DMS153 (cell line): ENCODE data around the gene ANKRD11.

Experiments
- DNase-seq: peaks from one replicate; lab custom pipeline; 2025; lab: John Stamatoyannopoulos, UW

Gene ANKRD11

DNA sequence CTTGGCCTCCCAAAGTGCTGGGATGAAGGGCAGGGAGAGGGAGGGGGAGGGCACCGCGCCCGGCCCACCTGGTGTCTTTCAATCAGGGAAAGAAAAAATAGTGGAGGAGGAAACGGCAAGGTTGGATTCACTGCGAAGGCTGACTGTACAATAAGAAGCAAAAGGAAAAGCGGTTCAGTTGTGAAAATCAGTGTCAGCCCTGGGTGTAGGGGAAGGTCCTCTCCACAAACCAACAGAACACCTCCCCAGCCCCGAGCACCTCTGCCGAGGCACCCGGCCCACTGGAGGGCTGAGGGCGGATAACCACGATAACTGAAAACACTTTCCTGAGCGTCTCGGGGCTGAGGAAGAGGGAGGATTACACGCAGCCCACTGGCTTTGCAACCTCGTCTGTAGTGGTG, 16.4 kb upstream of the ANKRD11 start:
- DNase-seq: no peak

DNA sequence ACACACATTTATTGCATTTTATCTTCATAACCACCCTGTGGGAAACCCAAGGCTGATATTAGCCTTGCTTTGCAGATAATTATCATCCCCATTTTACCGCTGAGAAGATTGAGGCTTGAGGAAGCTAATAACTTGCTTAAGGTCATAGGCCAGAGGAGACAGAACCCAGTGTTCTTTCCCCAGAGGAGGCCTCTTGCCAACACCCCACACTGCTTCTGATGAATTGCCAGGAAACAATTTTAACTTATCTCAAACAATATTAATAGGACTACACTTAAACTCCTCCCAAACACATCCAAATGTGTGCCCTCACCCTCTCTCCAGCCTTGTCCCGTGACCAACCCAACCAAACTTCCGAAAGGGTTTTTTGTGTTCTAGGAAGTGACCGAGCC, 15.7 kb upstream of the ANKRD11 start:
- no peak for DNase-seq

DNA sequence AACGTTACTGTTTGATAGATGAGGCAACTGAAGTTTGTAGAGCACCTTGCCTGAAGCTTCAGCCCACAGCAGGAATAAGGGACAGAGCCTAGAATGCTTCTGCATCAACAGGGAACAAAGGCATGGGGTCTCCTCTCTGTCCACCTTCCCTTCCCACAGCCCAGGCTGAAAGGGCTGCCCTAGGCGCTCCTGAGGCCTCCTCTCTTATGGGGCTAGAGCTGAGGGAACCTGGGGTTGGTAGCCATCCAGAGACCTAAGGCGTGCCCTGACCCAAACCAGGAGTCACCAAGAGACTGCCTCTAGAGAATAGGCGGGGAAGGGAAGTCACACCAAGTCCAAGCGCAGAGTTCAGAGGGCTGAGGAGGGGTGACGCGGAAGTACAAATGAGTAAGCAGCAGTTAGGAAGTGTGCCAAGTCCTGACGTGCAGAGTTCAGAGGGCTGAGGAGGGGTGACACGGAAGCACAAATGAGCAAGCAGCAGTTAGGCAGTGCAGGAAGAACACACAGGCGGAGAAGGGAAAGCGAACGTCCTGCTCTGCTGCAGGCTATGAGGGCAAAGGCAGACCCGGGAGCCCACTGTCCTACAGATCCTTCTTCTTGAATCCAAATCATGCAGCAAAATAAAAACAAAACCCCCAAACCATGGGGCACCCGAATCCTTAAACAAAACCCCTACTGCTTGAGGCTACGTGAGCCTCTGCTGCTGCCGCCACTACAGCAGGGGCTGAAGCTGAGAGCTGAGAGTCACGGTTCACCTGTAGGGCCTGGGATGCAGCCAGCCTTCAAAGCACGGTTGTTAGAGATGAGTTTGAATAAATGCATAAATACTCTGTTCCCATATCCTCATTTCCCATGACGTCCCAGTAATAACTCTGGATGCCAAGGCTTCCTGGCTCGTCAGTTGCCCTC, 15.1 kb upstream of the ANKRD11 start:
- peak; percentile 85 for DNase-seq

DNA sequence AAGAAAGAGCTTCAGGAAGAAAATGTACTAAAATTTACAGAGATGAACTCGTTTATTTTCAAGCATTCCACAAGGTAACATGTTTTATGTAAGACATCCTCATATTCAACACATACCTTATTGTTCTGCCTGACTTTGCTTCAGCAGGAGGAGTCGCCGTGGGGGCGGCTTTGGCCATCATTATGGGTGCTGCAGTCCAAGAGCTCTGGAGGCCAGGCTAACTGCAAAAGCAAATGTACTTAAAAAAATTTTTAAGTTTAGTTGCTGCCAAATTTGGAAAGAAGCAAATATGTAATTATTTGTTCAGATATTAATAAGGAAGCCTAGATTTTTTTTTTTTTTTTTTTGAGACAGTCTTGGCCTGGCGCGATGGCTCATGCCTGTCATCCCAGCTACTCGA, 13.7 kb upstream of the ANKRD11 start:
- DNase-seq: no peak

DNA sequence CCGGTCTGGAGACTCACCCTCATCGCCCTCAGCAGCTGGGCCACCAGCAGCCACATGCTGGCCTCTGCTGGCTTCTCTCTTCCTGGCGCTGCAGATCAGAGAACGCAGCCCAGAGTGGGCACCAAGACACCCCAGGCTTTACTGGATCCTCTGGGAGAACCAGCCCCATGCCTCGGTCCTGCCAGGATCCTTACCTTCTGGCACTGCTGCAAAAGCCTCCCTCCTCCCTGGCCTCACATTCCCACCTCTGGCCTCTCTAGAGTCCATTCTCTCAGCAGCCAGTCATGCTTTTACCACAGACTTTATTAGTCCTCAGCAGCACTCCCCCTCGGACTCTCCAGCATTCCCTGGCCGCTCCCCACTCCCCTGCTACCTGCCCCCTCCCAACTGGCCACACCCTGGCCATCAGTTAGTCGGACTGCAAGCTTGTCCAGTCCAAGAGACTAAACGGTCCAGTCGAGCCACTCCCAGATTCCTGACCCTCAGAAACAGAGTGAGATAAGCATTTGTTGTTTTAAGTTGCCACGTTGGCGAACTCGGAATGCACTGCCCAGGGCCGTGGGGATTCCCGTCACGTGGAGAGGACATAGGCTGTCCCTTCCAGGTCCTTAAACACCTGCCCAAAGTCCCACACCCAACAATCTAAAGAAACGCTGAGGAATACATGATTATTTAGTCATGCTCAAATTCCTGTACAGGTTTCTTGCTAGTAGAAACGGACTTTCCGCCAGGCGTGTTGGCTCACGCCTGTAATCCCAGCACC, 11.9 kb upstream of the ANKRD11 start:
- DNase-seq: no peak

DNA sequence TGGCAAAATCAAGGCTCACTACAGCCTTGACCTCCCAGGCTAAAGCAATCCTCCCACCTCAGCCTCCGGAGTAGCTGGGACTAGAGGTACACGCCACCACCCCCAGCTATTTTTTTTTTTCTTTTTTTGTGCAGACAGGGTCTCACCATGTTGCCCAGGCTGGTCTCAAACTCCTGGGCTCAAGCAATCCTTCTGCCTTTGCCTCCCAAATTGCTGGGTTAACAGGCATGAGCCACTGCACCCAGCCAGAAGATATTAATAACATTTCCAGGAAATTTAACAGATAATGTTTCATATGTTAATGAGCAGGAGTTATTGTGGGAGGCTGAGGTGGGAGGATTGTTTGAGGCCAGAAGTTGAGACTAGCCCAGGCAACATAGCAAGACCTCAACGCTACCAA, 9.4 kb upstream of the ANKRD11 start:
- DNase-seq: no peak

DNA sequence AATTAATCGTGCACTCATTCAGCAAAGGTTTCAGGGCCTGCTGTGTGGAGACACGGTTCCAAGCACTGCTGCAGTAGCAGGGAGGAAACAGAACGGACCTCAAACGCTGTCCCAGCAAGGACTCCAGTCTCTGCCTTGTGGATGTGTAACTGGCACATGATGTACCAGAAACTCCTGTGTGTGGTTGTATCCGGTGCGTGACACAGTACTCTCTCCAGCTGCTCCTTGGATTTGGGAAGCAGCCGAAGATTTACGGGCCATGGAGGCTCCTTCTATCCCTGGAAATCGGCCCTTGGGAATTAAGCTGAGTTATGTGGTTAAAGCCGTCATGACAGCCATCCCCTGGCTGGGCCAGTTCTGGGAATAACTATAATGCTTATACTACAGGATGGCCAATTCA, 8.5 kb upstream of the ANKRD11 start:
- DNase-seq: no peak

DNA sequence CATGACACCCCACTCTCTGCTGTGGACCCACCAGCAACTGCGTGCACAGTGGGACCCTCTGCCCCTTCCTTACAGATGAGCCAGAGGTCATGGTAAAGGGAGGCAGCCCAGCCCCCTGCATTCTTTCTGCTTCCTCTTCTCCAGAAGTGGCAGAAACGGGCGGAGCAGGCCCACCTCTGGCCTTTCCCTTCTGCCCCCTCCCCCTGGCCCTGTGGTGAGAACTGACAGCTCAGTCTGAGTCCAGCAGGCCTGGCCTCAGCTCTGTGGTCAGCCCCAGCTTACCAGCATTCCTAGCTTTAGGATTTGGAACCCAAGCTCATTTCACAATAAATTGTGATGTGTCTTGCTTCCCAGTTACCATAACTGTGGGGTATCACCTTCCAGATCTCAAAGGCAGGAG, 4.8 kb upstream of the ANKRD11 start:
- DNase-seq: no peak

DNA sequence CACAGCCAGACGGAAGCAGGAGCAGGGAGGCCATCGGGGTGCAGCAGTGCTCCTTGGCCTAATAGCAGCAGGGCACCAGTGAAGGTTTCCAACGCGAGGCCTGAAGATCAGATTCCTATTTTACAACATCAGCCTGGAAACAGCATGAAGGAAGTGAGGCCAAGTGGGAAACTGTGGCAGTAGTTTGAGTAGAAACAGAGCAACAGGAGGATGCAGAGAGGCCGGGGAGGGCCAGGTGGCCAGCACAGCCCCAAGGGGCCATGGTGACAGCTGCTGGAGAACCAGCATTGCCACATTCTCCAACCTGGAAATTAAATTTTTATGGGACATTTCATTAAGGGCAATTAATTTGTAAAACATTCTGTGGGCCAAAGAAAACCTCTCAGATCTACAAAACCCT, 3.4 kb upstream of the ANKRD11 start:
- no peak for DNase-seq

DNA sequence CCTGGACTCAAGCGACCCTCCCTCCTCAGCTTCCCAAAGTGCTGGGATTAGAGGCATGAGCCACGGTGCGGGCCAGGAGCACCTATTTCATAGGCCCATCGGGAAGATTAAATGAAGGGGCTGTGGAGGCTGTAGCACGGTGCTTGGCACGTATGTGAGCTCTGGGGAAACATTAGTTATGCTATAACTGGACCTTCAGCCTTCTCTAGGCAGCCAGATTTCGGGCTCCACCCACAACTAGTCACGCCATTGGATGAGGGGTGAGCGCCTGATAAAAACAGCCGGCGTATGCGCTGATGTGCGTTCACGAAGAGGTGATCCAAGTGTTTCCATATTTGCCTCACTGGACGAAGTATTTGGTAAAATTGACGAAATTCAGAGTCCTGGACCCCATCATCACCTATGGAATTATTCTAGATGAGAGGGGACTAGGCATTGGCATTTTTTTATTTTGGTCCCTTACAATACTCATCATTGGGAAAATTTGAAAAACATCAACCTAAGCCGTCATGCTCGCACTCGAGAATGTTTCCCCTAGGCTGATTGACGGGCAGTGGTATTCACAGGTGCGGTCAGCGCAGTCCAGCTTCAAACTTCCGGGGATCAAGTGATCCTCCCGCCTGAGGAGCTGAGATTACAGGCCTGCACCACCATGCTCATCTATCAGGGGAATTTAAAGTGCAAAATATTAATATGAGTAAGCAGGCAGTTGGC, 1.8 kb upstream of the ANKRD11 start:
- no peak for DNase-seq

DNA sequence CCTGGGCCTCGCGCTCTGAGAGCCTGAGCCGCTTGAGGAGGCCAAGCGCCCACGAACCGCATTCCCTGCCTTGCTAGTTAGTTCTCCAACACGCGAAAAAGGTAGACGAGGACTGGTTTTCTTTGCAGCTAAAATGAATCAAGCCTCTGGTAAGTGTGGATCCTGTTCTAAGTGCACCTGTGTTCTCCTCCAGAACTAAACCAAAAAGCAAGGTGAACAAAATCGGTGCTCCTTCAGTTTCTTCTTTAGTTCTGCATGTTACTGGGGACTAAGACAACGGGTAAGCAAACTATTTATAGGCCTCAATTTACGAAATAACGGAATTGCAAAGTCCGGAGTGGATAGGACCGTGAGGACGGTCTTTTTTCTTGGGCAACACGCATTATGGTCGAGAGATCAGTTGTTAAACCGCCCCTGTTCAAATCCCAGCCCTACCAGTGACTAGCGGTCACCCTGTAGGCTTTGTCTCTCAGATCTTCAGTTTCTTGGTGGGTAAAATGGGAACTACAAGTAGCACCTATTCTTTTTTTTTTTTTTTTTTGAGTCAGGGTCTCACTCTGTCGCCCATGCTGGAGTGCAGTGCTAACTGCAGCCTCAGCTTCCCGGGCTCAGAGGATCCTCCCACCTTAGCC, 993 bp upstream of the ANKRD11 start:
- DNase-seq: no peak

DNA sequence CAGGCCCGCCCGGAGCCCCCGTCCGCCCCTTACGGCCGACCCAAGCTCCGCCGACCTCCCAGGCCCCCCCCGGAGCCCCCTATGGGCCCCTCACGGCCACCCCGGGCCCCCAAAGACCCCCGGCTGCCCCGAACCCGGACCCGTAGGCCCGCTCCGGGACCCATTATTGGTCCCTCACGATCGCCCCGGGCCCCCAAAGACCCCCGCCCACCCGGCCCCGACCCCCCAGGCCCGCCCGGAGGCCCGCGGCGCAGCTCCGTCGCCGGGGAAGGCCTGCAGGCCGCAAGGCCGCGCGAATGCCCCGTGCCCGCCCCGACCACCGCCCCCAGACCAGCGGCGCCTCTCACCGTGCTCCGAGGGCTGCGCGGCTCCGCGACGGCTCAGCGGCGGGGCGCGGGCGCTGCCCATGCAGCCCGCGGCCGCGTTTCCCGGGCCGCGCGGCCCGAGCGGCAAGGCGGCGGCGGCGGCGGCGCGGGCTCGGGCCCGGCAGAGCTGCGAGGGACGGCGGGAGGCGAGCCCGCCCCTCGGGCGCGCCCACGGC, 393 bp downstream of the ANKRD11 start:
- no peak for DNase-seq

DNA sequence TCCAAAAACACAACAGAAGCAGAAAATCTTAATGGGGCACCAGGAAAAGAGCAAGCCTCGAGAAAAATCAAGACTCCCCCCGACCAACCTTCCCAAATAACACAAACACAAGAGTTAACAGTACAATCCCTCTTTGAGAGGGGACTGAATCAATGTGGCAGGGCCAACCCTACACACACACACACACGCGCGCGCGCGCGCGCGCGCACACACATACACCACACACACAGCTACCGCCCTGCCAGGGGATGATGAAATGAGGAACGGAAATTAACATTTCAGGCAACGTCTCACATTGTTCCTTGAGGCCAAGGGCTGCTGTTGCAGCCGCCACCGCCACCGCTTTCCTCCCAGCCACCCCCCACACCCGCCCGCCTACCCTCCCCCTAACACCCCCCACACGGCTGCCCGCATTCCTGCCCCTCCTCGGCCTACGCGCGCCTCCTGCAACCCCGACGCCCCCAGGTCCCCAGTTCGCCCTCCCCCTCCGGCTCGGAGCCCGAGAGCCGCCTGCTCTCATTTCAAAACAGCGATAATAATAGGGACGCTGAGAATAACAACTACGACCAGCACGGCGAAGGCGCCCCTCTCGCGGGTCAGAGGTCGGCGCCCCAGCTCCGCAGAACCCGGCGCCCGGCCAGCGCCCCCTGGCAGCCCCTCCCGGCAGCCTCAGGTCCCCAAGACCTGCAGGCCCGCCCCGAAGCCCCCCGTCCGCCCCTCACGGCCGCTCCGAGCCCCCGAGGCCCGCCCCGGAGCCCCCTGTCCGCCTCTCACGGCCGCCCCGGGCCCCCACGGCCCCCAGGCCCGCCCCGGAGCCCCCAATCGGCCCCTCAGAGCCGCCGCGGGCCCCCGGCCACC, 1.1 kb downstream of the ANKRD11 start:
- peak; percentile 58 for DNase-seq

DNA sequence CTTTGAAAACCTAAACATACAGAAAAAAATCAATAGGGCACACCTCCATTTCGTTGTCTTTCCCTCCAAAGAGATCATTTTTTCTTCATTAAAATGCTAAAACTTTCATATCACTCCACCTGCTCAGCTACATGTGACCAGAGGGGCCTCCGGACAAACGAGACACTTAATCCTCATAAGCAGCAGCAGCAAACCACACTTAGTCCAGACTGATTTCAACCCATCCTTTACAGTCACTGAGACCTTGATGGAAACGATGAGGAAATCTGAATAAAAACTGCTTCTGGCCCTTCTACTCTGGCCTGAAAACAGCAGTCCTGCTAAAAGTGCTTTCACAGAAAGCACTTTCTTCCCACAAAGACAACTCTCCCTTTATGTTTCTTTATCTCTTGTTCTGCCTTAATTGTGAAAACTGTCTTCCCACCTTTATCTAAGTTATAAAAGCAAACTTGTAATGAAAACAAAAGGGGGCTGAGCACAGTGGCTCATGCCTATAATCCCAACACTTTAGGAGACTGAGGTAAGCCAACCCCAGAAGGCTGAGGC, 4.6 kb downstream of the ANKRD11 start:
- DNase-seq: no peak

DNA sequence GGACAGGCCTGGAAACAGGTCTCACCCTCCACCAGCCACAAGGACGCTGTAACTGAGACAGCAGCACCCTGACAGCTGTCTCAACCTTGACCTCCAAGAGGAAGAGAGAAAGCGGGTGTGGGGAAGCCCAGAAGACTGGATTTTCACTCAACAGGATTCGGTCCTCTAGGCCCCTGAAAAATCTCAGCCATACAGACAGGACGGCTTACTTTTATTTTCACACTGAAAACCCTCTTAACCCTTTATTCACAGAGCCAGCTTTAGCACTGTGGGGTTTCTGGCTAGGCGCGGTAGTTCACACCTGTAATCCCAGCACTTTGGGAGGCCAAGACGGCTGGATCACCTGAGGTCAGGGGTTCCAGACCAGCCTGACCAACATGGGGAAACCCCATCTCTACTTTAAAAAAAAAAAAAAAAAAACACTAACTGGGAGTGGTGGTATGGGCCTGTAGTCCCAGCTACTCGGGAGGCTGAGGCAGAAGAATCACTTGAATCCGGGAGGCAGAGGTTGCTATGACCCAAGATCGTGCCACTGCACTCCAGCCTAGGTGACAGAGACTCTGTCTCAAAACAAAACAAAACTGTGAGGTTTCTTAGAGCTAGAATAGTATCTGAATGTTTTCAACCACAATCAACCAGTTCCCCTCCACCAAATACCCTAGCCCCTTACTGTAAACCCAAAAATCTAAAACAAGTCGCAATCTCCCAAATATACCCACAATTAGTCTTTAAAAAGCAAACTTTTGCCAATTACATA, 5.3 kb downstream of the ANKRD11 start:
- DNase-seq: no peak

DNA sequence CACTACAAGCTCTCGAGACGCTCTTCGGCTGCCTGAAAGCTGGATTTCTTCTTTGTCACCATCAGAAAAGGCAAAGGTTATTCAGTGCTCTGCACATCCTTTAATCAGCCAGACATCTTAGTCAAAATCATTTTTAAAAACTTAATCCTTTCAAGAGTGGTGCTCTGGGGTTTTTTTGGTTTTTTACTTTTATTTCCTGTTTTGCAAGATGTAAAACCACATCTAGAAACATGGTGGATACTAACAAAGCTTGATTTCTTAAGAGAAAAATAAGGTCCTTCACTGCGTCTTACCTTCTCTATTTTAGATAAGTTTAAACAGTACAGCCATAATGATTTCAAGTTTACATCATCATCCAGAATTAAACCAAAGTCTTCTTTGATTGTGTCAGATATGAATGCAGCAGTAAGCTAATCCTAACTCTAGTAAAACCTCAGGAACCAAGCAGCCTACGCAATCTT, 6.3 kb downstream of the ANKRD11 start:
- DNase-seq: no peak

DNA sequence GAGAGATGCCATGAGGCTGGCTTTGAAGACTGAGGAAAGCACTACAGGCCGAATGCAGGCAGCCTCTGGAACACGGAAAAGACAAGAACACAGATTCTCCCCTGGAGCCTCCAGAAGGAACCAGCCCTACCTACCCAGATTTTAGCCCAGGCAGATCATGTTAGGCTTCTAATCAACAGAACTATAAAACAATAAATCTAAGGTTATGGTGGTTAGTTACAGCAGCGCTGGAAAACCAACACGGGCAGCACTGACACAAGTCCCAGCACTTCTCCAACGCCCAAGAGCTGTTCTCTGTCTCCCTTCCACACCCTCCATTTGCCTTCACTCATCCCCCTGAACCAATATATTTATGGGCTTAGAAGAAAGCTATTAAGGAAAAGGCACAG, 7.5 kb downstream of the ANKRD11 start:
- no peak for DNase-seq

DNA sequence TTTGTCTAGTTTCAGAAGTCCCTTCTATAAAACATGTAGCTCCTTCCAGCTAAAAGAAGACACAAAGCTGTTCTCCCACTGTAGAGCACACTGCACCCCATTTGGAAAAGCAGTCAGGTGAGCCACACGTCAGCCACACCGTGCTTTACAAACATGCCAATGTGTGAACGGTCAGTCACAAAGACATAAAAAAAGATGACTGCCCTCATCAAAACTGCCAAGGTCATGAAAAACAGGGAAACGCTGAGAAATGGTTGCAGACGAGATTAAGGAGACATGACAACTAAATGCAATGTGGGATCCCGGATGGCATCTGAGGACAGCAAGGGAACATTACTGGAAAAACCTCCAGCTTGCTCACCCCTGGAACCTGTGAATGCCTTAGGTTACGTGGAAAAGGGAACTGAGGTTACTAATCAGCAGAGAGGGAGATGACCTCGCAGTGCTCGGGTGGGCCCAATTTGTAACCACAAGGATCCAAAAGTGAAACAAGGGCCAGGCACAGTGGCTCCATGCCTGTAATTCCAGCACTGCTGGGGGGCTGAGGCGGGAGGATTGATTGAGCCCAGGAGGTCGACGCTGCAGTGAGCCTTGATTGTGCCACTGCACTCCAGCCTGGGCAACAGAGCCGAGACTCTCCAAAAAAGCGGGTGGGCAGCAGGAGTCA, 8.1 kb downstream of the ANKRD11 start:
- no peak for DNase-seq

DNA sequence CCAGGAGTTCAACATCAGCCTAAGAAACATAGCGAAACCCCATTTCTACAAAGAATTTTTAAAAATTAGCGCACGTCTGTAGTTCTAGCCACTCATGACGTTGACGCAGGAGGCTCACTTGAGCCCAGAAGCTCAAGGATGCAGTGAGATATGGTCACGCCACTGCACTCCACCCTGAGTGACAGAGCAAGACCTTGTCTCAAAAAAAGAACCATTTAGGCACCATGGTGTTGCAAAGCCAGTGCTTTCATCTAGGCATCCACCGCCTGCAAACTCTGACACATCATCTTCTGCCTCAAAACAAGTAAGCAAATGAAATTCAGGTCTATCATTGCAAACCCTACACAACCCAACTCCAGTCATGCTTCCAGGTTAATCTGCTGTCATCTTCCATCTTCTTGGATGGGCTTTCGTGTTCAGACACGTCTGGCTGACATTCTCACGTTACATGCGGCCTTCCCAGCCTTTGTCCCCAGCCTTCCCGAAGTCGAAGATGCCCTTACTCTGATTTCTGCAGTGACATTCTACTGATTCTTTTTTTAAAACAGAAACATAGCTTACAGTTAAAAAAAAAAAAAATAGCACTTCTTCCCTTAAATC, 8.9 kb downstream of the ANKRD11 start:
- DNase-seq: no peak
